ENCODE data around the gene GDI2.

DNA sequence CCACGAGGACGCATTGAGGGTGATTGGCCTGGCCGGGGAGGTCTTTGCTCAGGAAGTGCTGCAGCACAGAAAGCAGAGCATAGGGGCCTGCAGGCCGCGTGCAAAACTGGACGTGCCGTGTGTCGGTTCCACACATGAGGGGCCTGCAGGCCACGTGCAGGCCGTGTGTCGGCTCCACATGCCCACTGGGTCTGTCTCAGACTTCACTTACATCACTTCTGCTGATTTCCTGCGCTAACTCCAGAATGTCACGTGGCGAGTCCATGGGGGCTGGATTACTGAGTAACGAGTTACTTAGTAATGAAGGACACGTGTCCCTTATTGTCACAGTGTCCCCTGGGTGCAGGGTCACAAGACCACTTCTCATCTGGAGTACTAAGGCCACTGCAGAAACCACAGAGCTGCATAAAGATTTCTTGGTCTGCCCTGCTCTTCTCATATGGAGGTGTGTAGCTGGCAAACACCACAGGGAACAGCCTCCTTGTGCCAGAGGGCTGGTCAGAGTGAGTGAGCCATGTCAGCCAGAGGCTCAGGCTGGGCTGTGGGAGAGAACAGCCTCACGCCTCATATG lies 60.8 kb downstream of the GDI2 start:
- TF ChIP-seq, protein P1, sequence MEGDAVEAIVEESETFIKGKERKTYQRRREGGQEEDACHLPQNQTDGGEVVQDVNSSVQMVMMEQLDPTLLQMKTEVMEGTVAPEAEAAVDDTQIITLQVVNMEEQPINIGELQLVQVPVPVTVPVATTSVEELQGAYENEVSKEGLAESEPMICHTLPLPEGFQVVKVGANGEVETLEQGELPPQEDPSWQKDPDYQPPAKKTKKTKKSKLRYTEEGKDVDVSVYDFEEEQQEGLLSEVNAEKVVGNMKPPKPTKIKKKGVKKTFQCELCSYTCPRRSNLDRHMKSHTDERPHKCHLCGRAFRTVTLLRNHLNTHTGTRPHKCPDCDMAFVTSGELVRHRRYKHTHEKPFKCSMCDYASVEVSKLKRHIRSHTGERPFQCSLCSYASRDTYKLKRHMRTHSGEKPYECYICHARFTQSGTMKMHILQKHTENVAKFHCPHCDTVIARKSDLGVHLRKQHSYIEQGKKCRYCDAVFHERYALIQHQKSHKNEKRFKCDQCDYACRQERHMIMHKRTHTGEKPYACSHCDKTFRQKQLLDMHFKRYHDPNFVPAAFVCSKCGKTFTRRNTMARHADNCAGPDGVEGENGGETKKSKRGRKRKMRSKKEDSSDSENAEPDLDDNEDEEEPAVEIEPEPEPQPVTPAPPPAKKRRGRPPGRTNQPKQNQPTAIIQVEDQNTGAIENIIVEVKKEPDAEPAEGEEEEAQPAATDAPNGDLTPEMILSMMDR (IDR thresholded peaks at IDR 0.05) = no peak
- TF ChIP-seq POLR2A (IDR thresholded peaks at IDR 0.05) = no peak

Measured in adrenal gland (tissue), 5 donors.